NCI-H2196 treated with DMSO at 0.1 percent for 48 hours (cell line): Measurements from ENCODE around the gene CROT.
"Not testable (repeated sequence)": the region's sequence is repeated elsewhere in the genome, so short reads cannot be mapped to it uniquely, and the experiment has no call there.

Experiments
- DNase-seq: peaks from one replicate; lab custom pipeline; 2025; ENCODE audit not compliant: unreplicated experiment; lab: John Stamatoyannopoulos, UW

CROT gene, protein sequence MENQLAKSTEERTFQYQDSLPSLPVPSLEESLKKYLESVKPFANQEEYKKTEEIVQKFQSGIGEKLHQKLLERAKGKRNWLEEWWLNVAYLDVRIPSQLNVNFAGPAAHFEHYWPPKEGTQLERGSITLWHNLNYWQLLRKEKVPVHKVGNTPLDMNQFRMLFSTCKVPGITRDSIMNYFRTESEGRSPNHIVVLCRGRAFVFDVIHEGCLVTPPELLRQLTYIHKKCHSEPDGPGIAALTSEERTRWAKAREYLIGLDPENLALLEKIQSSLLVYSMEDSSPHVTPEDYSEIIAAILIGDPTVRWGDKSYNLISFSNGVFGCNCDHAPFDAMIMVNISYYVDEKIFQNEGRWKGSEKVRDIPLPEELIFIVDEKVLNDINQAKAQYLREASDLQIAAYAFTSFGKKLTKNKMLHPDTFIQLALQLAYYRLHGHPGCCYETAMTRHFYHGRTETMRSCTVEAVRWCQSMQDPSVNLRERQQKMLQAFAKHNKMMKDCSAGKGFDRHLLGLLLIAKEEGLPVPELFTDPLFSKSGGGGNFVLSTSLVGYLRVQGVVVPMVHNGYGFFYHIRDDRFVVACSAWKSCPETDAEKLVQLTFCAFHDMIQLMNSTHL

GRCh38 chr7:87345166-87345927 is at the start of gene CROT:
TSS of gene CROT (plus strand) at chr7:87345664. CDS start at chr7:87349069, 3,405 bp downstream.
- DNase-seq: peak; percentile 86

DNA sequence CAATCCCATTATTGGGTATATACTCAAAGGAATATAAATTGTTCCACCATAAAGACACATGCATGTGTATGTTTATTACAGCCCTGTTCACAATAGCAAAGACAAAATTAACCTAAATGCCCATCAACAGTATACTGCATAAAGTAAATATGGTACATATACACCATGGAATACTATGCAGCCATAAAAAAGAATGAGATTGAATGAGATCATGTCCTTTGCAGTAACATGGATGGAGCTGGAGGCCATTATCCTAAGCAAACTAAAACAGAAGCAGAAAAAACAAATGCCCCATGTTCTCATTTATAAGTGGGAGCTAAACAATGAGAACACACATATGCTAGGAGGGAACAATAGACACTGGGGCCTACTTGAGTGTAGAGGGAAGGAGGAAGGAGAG is 44.7 kb upstream of the CROT start:
- no peak for DNase-seq

DNA sequence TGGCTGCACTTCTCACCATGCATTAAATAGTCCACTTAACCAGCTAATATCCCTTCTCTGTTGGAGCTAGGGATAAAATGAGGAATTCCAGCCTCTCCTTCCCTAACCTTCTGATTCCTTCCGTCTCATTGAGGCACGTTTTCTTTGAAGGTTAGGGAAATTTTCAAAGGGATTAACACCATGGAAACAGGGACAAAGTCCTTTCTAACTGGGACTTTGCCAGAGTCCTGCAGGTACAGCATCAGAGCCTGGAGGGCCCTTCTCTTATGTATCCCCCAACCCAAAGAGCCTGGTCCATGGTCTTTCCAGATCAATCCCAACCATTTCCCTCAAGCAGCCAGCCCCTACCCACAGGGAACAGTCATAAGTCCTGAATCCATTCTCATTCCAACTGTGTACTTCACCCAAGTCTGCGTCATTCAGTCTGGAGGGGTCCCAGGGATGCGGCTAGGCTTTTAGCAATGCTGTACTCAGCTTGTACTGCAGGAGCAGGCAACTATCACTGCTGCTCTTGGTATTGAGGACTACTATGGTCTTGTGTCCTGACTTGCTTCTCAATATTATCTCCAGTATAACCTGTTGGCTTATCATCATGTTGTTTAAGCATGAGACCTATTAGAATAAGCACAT is 34.6 kb upstream of the CROT start:
- DNase-seq: no peak

DNA sequence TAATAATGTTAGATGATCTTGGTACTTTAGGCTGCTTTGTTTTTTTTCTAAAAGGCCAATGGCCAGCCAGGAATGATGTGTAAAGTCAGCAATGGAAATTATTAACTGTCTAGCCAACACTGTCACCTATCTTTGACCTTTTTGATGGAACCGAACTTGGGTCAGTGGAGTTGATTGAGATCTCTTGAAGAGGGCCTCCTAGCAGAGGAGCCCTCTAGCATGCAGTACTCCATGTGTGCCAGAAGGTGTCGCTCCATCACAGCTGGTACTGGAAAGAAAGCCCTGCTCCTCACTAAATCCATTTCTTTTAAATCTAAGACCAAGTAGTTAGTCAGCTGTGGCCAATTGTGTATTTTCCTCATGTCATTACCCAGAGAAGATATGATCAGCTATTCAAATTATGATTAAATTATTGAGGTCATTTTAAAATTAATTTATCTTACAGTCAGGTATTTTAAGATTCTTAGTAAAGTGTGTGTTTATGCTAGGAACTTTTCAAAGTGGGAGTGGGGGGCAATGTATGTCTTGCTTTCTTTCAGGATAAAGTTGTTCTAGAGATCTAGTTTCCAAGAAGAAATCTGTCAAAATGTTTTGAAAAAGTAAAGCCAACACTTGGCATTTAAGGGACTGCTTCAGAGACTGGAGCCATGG is 33.1 kb upstream of the CROT start:
- DNase-seq: peak; percentile 35

- DNase-seq: no peak
Observed at GRCh38 chr7:87316097-87316700, 29.3 kb upstream of the CROT start.

GRCh38 chr7:87316846-87317552 is 28.5 kb upstream of the CROT start:
- no peak for DNase-seq

- DNase-seq: no peak
Observed at GRCh38 chr7:87317691-87318245, 27.7 kb upstream of the CROT start.

- no peak for DNase-seq
Observed at GRCh38 chr7:87318741-87319140, 26.7 kb upstream of the CROT start.

DNA sequence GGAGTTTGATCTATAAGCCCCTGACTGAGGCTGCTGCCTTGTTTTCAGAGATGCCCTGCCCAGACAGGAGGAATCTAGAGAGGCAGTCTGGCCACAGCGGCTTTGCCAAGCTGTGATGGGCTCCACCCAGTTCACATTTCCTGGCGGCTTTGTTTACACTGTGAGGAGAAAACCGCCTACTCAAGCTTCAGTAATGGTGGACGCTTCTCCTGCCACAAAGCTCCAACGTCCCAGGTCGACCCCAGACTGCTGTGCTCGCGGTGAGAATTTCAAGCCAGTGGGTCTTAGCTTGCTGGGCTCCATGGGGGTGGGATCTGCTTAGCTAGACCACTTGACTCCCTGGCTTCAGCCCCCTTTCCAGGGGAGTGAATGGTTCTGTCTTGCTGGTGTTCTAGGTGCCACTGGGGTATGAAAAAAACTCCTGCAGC is 26.3 kb upstream of the CROT start:
- not testable (repeated sequence) for DNase-seq

GRCh38 chr7:87322912-87323311 is 22.6 kb upstream of the CROT start:
- DNase-seq: no peak

GRCh38 chr7:87325576-87326370 is 19.7 kb upstream of the CROT start:
- no peak for DNase-seq

DNA sequence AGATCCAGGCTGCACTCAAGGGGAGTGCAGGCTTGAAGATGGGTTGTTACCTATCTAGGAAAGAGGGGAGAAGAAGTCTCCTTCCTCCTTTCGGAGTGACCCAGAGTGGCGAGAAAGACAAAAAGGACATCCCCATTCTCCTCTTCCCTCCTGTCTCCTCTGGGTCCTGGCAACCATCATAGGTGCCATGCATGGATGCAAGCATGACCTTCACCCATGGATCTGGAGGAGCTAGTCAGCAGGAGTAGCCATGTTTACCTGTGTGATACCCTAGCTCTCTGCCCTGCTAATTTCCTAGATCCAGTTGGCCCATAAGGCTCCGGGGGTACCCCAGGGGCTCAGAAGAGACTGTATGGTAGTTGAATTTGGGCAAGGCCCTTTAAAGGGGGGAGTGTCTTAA is 17.2 kb upstream of the CROT start:
- no peak for DNase-seq

DNA sequence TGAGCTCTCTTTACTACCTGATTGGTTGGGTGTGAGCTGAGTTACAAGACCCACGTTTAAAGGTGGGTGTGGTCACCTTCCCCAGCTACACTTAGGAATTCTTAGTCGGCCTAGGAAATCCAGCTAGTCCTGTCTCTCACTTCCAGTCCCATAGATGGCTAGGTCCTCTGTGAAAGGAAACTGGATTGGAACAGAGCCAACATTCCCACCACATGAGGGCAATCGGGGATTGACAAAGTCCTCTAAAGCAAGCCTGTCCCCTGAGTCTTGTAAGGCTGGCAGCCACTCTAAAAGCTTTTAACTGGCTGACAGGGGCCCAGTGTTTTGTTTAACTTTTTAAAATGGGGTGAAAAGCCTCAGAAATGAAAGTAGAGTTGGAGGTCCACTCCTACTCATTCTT is 15.1 kb upstream of the CROT start:
- no peak for DNase-seq

DNA sequence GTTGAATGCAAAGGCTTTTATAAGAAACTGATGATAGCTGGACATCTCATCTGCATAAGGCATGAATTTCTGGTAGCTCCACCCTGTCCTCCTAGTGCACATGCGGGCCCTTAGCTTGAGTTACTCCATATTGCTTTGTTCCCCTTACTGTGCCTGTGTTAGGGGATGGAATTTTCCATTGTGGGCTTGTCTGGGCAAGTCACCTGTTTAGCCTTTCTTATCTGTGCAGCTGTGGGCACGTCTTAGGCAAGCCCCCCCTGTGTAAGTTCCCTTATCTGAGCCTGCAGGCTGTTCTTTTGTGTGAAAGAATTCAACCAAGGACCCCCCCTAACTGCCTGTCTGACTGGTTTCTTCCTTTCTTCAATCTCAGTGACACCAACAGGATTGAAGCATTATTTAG is 14.5 kb upstream of the CROT start:
- DNase-seq: no peak

DNA sequence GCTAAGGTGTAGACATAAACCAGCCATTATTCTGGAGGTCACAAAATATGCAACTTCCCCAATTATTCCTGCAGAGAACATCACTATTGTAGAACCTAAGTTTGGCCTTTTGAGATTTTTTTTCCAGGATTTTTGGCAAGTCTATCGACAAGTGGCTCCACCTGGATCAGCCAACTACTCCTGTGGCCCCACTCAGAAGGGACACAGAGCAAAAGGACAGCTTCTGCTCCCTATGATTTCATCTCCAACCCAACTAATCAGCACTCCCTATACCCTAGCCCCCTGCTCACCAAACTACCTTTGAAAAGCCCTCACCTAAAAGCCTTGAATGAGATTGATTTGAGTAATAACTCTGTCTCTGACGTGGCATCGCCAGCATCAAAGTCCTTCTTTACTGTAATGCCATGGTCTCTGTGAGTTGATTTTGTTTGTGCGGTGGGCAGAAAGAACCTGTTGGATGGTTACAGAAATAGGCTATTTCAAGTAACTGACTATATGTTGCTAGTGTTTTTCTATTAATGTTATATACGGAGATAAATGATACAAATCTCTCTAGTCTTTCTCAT is 13.7 kb upstream of the CROT start:
- no peak for DNase-seq

DNA sequence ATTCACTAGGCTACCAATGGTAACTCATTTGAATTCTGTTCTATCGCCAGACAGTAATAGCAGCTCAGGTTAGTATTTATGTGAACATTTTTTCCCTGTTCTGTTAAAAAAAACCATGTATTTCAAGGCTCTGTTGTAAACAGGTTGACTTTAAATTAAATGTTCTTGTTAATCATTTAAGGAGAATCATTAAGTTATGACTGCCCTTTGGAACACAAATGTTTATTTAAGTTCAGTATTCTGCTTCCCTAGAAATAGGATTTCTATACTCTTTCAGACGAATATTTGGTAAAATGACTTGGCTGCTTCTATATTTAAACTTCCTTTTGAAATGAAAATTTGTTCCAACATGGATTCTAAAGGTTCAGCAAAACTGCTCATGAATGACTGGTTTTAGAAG is 13.1 kb upstream of the CROT start:
- no peak for DNase-seq

DNA sequence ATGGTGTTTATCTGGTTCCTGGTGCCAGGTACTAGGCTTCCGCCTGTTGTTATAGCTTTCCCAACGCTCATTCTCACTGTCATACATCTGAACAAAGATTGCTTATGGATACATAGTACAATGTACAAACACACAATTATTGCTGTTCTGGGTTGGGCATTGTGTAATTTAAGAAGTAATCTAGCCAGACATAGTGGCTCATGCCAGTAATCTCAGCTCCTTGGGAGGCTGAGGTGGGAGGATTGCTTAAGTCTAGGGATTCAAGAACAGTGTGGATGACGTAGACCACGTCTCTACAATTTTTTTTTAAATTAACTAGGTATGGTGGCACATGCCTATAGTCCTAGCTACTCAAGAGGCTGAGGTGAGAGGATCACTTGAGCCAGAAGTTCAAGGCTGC is 9.3 kb upstream of the CROT start:
- no peak for DNase-seq

- DNase-seq: no peak
Observed at GRCh38 chr7:87337331-87337730, 8.1 kb upstream of the CROT start.
